ENCODE data around the gene C1orf35.

C1orf35 gene

GRCh38 chr1:228079013-228079412 lies 24.1 kb downstream of the C1orf35 start:
- no peak overlapping the region for H3K4me3 ChIP-seq (ENCODE audit: low read depth, low read length)
- no peak for TF ChIP-seq CTCF (IDR thresholded peaks at IDR 0.05; ENCODE audit: low read depth, low read length, missing control alignments)
- DNase-seq (ENCODE audit: low read depth), result no peak

GRCh38 chr1:228077565-228078330 lies 25.4 kb downstream of the C1orf35 start:
- no peak for TF ChIP-seq CTCF (IDR thresholded peaks at IDR 0.05; ENCODE audit: low read depth, low read length, missing control alignments)
- no peak overlapping the region for H3K4me3 ChIP-seq (ENCODE audit: low read depth, low read length)
- DNase-seq (ENCODE audit: low read depth), result no peak

- no peak for TF ChIP-seq CTCF (IDR thresholded peaks at IDR 0.05; ENCODE audit: low read depth, low read length, missing control alignments)
- DNase-seq (ENCODE audit: low read depth), result no peak
- no peak overlapping the region for H3K4me3 ChIP-seq (ENCODE audit: low read depth, low read length)
These were observed 26.2 kb downstream of the C1orf35 start for GRCh38 chr1:228076796-228077430.

GRCh38 chr1:228075801-228076271 lies 27.3 kb downstream of the C1orf35 start:
- no peak overlapping the region for H3K4me3 ChIP-seq (ENCODE audit: low read depth, low read length)
- no peak for DNase-seq (ENCODE audit: low read depth)
- no peak for TF ChIP-seq CTCF (IDR thresholded peaks at IDR 0.05; ENCODE audit: low read depth, low read length, missing control alignments)

GRCh38 chr1:228074954-228075730 lies 28.0 kb downstream of the C1orf35 start:
- no peak overlapping the region for H3K4me3 ChIP-seq (ENCODE audit: low read depth, low read length)
- no peak for TF ChIP-seq CTCF (IDR thresholded peaks at IDR 0.05; ENCODE audit: low read depth, low read length, missing control alignments)
- DNase-seq (ENCODE audit: low read depth), result no peak

GRCh38 chr1:228073857-228074545 lies 29.1 kb downstream of the C1orf35 start:
- TF ChIP-seq CTCF (IDR thresholded peaks at IDR 0.05; ENCODE audit: low read depth, low read length, missing control alignments), result no peak
- no peak for DNase-seq (ENCODE audit: low read depth)
- H3K4me3 ChIP-seq (ENCODE audit: low read depth, low read length), result no peak overlapping the region
